GM19328 (cell line): ENCODE results near the gene VKORC1L1.
"Not testable (repeated sequence)": the region's sequence is repeated elsewhere in the genome, so short reads cannot be mapped to it uniquely, and the experiment has no call there.

Experiments
- ATAC-seq: cut with Tn5 transposase; IDR thresholded peaks from one replicate; pipeline ENCODE4 v1.9.1; 2021; ENCODE audit warnings: mild to moderate bottlenecking, moderate library complexity; ENCODE audit not compliant: unreplicated experiment

The VKORC1L1 gene

GRCh38 chr7:65975814-65976445 is 103.1 kb downstream of the VKORC1L1 start:
- no peak for ATAC-seq

GRCh38 chr7:65976659-65977196 is 103.9 kb downstream of the VKORC1L1 start:
- no peak for ATAC-seq

- ATAC-seq, result no peak
Observed at GRCh38 chr7:65978891-65979582, 106.2 kb downstream of the VKORC1L1 start.

GRCh38 chr7:65979583-65980477 is 107.0 kb downstream of the VKORC1L1 start:
- no peak for ATAC-seq

GRCh38 chr7:65980478-65981250 is 107.8 kb downstream of the VKORC1L1 start:
- peak; percentile 52 for ATAC-seq

- ATAC-seq, result peak; percentile 73
Observed at GRCh38 chr7:65981965-65982792, 109.3 kb downstream of the VKORC1L1 start, which contains the start of gene GUSB. Gene GUSB (minus strand): TSS chr7:65982213. CDS start chr7:65982183, 30 bp downstream.

GRCh38 chr7:65983965-65984658 is 111.2 kb downstream of the VKORC1L1 start:
- no peak for ATAC-seq

GRCh38 chr7:65988084-65988483 is 115.2 kb downstream of the VKORC1L1 start:
- ATAC-seq, result no peak

- not testable (repeated sequence) for ATAC-seq
Observed at GRCh38 chr7:65988503-65988902, 115.6 kb downstream of the VKORC1L1 start.

- ATAC-seq, result no peak
Observed at GRCh38 chr7:65989694-65990080, 116.8 kb downstream of the VKORC1L1 start.

- ATAC-seq, result not testable (repeated sequence)
Observed at GRCh38 chr7:65991829-65992228, 119.0 kb downstream of the VKORC1L1 start.

GRCh38 chr7:65992526-65992925 is 119.7 kb downstream of the VKORC1L1 start:
- ATAC-seq, result no peak

- not testable (repeated sequence) for ATAC-seq
Observed at GRCh38 chr7:65994984-65995383, 122.1 kb downstream of the VKORC1L1 start.

GRCh38 chr7:66000823-66001417 is 128.0 kb downstream of the VKORC1L1 start:
- not testable (repeated sequence) for ATAC-seq

- ATAC-seq, result not testable (repeated sequence)
Observed at GRCh38 chr7:66005115-66005671, 132.3 kb downstream of the VKORC1L1 start.

GRCh38 chr7:66007232-66007631 is 134.4 kb downstream of the VKORC1L1 start:
- ATAC-seq, result no peak
